Kidney tubule cell (primary cell): ENCODE data around the gene AZGP1.
"Not testable (repeated sequence)": the region's sequence is repeated elsewhere in the genome, so short reads cannot be mapped to it uniquely, and the experiment has no call there.

Experiments
- DNase-seq: peaks from one replicate; pipeline ENCODE4 v3.0.0-alpha.2; 2018; ENCODE audit warnings: low spot score

Gene AZGP1

GRCh38 chr7:99997545-99998137 is 21.8 kb upstream of the AZGP1 start:
- DNase-seq: peak; percentile 31

DNA sequence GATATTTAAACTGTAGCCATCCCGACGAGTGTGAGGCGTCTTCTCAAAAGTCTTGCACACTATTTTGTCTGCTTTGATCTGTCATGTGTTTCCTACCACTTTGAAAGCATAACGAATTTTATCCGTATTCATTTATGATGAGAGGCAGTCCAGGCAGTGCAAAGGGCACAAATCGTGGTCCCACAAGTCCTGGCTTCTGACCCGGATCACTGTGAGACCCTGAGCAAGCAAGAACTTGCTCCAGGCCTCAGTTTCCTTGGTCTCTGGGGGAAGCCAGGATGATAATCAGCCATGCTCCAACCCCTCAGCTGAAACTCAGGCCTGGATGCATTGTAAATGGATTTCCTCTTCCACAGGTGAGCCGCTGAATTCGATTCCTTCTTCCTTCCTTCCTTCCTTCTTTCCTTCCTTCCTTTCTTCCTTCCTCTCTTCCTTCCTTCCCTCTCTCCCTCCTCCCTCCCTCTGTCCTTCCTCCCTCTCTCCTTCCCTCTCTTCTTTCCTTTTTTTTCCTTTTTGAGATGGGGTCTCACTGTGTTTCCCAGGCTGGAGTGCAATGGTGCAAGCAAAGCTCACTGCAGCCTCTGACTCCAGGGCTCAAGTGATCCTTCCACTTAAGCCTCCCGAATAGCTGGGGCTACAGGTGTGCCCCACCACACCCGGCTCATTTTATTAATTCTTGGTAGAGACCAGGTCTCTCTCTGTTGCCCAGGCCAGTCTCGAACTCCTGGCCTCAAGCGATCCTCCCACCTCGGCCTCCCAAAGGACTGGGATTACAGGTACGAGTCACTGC is 21.1 kb upstream of the AZGP1 start:
- DNase-seq: no peak

GRCh38 chr7:99994819-99995218 is 19.0 kb upstream of the AZGP1 start:
- no peak for DNase-seq

DNA sequence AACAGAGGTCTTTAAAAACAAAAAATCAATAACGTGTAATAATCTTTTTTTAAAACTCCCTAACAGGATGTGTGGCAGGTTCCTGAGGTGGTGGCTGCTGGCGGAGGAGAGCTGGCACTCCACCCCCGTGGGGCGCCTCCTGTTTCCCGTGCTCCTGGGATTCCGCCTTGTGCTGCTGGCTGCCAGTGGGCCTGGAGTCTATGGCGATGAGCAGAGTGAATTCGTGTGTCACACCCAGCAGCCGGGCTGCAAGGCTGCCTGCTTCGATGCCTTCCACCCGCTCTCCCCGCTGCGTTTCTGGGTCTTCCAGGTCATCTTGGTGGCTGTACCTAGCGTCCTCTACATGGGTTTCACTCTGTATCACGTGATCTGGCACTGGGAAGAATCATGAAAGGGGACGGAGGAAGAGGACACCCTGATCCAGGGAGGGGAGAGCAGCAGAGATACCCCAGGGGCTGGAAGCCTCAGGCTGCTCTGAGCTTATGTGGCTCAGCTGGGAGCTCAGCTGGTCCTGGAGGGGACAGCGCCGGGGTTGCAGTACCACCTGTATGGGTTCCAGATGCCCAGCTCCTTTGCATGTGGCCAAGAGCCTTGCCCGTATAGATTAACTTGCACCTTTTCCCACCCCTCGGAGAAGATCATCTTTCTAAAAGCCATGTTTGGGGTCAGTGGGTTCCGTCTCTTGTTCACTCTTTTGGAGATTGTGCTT is 16.7 kb upstream of the AZGP1 start:
- no peak for DNase-seq

DNA sequence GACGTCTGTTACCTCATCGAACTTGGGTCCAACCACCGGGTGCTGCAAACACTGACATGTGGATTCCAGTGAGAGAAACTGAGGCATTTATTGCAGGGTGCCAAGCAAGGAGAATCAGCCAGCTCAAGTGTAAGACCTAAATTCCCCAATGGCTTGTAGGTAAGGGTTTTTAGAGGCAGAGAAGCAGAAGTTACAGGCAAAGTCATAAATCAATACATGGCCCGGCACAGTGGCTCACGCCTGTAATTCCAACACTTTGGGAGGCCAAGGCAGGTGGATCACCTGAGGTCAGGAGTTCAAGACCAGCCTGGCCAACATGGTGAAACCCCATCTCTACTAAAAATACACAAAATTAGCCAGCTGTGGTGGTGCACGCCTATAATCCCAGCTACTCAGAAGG is 15.7 kb upstream of the AZGP1 start:
- not testable (repeated sequence) for DNase-seq

GRCh38 chr7:99990460-99990852 is 14.6 kb upstream of the AZGP1 start:
- DNase-seq: no peak

DNA sequence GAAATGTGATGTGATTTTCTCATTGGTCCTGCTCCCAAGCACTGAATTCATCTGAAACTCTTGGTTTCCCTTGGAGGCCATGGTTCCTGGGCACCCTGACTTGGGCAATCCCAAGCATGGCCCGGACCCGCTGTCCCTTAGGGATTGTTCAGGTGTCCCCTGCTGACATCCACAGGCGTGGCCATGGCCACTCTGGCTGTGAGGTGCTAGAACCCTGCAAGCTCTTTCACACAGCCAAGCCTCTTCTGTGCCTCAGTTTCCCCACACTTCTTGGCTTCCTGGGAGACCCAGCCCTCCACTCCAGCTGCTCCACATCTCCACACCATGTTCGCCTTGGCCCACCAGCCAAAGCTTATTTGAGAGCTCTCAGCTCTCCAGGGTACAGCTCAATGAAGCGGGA is 12.0 kb upstream of the AZGP1 start:
- no peak for DNase-seq

DNA sequence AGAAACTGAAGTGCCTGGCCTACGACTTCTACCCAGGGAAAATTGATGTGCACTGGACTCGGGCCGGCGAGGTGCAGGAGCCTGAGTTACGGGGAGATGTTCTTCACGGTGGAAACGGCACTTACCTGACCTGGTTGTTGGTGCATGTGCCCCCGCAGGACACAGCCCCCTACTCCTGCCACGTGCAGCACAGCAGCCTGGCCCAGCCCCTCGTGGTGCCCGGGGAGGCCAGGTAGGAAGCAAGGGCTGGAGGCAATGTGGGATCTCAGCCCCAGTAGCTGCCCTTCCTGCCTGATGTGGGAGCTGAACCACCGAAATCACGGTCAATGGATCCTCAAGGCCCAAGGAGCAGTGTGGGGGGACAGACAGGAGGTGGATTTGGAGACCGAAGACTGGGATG is 11.5 kb upstream of the AZGP1 start:
- DNase-seq: not testable (repeated sequence)

DNA sequence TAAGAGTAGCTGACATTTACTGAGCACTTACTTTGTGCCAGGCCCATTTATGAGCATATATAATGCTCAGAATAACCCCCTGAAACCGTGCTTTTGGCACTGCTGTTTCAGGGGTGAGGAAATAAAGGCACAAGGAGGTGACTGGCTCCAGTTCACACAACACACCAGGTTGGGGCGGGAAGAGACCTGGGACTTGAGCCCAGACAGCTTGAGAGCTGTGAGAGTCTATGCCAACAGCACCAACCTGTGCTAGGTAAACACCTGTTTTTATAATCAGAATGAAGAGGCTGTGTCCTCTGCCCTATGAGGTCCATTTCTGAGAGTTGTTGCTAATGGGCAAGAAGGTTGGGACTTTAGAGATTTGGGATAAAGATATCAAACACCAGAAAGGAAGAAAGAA is 8.8 kb upstream of the AZGP1 start:
- DNase-seq: no peak

DNA sequence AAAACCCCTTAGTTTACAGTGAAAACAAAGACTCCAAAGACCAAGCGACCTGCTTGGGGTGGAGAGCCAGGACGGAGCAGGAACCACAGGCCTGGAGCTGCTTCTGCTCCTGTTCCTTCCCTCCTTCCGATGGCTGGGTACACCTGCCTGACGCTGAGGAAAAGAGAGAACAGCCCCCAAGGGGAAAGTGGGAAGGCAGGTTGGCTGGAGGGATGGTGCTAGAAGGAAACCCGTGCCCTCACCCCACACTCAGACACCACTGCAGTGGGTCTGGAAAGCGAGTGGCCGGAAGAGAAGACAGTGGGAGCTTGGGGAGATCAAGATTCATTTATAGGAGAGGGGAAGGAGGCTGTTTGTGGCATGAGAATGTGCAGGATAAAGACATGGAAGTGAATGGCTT is 5.2 kb upstream of the AZGP1 start:
- not testable (repeated sequence) for DNase-seq

GRCh38 chr7:99980448-99980872 is 4.6 kb upstream of the AZGP1 start:
- DNase-seq: not testable (repeated sequence)

DNA sequence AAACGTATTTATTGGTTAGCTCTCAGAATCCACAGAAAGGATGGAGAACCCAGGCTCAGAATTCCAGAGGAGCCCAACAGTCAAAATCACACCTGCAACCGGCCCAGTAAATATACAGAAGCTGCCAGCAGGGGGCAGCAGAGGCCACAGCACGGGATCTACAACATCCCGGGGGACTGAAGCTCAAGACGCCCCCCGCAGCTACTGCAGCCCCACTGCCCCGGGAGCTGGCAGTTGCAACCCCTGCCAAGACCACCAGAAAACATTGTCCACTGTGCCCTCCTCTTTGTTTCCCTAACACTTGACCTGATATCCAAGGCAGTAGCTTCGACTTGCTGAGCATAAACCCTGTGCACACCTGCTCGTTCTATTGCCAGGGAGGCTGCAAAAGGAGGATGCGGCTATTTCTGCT is 4.0 kb upstream of the AZGP1 start:
- peak; percentile 30 for DNase-seq

DNA sequence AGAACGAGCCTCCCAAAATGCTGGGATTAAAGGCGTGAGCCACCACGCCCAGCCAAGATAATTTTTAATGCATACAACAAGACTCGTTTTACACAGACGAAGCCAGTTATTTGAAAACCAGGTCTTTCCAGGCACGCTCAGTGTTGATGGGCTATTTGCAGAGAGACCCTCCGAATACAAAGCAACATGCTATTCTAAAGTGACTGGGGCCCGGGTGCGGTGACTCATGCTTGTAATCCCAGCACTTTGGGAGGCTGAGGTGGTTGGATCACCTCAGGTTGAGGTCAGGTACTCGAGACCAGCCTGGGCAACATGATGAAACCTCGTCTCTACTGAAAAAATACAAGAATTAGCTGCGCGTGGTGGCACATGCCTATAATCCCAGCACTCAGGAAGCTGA is 795 bp upstream of the AZGP1 start:
- DNase-seq: no peak

- no peak for DNase-seq
These were observed 1.1 kb downstream of the AZGP1 start for GRCh38 chr7:99974681-99975080.

DNA sequence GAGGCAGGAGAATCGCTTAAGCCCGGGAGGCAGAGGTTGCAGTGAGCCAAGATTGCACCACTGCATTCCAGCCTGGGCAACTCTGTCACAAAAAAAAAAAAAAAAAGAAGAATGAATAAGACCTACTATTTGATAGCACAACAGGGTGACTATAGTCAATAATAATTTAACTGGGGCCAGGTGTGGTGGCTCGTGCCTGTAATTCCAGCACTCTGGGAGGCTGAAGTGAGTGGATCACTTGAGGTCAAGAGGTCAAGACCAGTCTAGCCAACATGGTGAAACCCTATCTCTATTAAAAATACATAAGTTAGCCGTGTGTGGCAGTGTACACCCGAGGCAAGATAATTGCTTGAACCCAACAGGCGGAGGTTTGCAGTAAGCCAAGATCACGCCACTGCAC is 2.0 kb downstream of the AZGP1 start:
- DNase-seq: peak; percentile 4

GRCh38 chr7:99971242-99971641 is 4.6 kb downstream of the AZGP1 start:
- no peak for DNase-seq

- DNase-seq: not testable (repeated sequence)
These were observed 6.0 kb downstream of the AZGP1 start for GRCh38 chr7:99969813-99970212.

DNA sequence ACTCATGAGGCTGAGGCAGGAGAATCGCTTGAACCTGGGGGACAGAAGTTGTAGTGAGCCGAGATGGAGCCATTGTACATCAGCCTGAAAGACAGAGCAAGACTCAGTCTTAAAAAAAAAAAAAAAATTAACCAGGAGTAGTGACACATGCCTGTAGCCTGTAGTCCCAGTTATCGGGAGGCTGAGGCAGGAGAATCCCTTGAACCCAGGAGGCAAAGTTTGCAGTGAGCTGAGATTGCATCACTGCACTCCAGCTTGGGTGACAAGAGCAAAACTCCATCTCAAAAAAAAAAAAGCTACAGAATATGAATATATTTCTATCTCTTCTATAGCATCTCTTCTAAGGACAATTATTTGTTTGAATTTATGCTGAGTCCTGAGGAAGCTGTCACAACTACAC is 6.5 kb downstream of the AZGP1 start:
- DNase-seq: no peak

DNA sequence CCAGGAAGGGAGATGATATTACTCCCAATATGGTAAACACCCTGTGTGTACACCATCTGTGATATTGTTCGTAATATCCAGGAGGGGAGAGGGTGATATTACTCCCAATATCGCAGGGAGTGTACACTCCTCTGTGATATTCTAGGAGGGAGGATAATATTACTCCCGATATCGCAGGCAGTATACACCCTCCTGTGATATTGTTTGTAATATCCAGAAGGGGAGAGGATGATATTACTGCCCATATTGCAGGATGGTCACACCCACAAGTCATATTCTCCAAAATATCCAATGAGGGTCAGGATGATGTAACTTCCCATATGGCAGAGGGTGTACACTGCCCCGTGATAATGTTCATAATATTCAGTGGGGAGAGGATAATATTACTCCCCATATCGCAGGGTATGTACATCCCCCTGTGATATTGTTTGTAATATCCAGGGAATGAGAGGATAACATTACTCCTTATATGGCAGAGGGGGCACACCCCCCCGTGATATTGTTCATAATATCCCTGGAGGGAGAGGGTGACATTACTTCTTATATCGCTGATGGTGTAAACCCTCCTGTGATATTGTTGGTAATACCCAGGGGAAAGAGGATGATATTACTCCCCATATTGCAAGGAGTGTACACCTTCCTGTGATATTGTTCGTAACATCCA is 17.1 kb downstream of the AZGP1 start:
- DNase-seq: no peak

DNA sequence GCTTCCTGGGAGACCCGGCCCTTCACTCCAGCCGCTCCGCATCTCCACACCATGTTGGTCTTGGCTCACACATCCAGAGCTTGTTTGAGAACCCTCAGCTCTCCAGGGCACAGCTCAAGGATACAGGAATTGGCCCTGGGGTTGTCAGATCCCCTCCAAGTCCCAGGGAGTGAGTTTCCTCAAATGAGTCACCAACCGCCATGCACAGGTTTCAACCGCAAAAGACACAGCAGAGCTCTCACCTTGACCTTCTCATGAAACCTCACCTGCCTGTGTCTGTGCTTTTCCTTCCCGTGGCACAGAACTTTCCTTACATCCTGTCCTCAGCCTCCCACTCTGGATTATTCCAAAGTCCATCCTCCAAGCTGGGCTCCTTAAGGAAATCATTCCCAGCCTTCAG is 20.6 kb downstream of the AZGP1 start:
- peak; percentile 62 for DNase-seq

DNA sequence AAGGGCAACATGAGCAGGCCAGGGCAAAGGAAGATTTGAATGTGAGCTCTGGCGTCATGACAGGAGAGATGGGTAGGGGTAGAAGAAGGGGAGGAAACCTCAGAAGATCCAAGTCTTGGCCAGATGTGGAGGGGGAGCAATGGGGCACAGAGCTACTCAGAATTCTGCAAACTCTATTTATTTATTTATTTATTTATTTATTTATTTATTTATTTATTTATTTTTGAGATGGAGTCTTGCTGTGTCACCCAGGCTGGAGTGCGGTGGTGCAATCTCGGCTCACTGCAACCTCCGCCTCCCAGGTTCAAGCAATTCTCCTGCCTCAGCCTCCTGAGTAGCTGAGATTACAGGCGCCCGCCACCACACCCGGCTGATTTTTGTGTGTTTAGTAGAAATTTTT is 21.2 kb downstream of the AZGP1 start:
- DNase-seq: not testable (repeated sequence)

DNA sequence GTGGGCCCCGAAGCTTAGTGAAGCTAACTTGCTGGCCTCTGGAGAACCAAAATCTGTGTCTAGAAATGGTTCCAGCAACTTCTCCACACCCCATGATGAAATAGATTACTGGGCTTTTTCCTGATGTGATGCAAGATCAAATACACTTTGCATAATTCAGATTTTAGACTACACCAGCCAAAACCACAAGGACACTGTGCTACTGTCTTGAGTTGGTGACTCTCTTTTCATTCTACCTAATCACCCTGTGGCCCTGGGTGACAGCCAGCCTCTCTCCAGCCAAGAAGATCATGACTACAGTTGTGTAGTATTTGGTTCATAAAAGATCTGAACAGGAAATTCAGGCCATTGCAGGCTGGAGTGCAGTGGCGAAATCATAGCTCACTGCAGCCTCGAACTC is 22.2 kb downstream of the AZGP1 start:
- DNase-seq: peak; percentile 33

GRCh38 chr7:99952649-99953048 is 23.2 kb downstream of the AZGP1 start:
- not testable (repeated sequence) for DNase-seq
